ENCODE results near the gene CIBAR2. TPM values are rescaled to one million over a fixed set of nuclear protein-coding genes. Genes with fewer than 3 reads are reported as not detected.

Gene CIBAR2
- total and polyA plus RNA-seq, 9 donors = 0.18 to 13.0 (median 1.4) TPM; not detected in 3

DNA sequence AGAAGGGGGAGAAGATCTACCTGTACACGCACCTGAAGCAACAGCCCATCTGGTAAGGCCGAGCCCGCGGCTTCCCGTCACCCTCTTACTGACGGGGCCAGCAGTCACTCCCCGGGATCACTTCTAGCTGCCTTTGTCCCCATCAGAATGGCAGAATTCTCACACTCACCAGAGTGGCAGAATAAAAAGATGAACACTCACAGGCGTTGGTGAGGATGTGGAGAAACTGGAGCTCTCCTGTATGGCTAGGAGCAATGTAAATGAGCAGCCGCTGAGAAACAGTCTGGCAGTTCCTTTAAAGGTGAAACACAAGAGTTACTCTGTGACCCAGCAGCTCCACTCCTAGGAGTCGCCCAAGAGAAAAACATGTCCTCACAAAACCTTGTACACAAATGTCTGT is 33.3 kb downstream of the CIBAR2 start:
- 97 to 98% (median 98%) methylated on average over 10 of the region's 10 CpGs for WGBS, 3 donors
- H3K27me3 ChIP-seq = no peaks in the 10 kb centered on the region
- H3K27ac ChIP-seq = no peak overlapping the region
- intact Hi-C loops (cut with DNase I) = no loop called here
- no peaks in the 10 kb centered on the region for H3K9me3 ChIP-seq
- no peak for DNase-seq
- no peak overlapping the region for H3K4me3 ChIP-seq
- TF ChIP-seq POLR2A (IDR thresholded peaks at IDR 0.05) = no peak
- TF ChIP-seq, protein P1, sequence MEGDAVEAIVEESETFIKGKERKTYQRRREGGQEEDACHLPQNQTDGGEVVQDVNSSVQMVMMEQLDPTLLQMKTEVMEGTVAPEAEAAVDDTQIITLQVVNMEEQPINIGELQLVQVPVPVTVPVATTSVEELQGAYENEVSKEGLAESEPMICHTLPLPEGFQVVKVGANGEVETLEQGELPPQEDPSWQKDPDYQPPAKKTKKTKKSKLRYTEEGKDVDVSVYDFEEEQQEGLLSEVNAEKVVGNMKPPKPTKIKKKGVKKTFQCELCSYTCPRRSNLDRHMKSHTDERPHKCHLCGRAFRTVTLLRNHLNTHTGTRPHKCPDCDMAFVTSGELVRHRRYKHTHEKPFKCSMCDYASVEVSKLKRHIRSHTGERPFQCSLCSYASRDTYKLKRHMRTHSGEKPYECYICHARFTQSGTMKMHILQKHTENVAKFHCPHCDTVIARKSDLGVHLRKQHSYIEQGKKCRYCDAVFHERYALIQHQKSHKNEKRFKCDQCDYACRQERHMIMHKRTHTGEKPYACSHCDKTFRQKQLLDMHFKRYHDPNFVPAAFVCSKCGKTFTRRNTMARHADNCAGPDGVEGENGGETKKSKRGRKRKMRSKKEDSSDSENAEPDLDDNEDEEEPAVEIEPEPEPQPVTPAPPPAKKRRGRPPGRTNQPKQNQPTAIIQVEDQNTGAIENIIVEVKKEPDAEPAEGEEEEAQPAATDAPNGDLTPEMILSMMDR (IDR thresholded peaks at IDR 0.05) = no peak
- no peak for TF ChIP-seq EP300 (IDR thresholded peaks at IDR 0.05)
- no peaks in the 10 kb centered on the region for H3K4me1 ChIP-seq (ENCODE audit: insufficient read depth)
- no peaks in the 10 kb centered on the region for H3K36me3 ChIP-seq

DNA sequence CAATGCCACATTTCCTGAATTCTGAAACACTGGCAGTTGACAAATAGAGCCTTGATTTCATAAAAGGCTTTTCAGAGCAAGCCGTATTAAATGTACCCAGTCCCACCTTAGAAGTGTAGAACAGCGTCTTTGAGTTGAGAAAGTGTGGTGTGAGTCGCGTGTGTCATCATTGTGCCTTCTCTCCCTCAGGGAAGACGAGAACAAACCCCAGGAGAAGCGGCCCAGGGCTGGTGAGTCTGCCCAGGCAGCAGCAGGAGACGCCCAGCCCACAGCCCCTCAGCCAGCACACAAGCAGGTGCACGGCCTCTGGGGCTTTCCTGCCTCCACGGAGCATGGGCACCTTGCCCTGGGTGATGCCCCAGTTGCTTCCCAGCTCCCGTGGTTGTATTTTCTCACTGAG is 34.0 kb downstream of the CIBAR2 start:
- Histone ChIP-seq H3K27ac (no peak overlapping the region), H3K9me3 (no peaks in the 10 kb centered on the region), H3K27me3 (no peaks in the 10 kb centered on the region), H3K4me3 (no peak overlapping the region), H3K36me3 (no peaks in the 10 kb centered on the region), H3K4me1 (ENCODE audit: insufficient read depth) (no peaks in the 10 kb centered on the region)
- WGBS, 3 donors = 86 to 95% (median 93%) methylated on average over 10 of the region's 10 CpGs
- no peak for DNase-seq
- no peak for TF ChIP-seq EP300 (IDR thresholded peaks at IDR 0.05)
- intact Hi-C loops (cut with DNase I) = no loop called here

DNA sequence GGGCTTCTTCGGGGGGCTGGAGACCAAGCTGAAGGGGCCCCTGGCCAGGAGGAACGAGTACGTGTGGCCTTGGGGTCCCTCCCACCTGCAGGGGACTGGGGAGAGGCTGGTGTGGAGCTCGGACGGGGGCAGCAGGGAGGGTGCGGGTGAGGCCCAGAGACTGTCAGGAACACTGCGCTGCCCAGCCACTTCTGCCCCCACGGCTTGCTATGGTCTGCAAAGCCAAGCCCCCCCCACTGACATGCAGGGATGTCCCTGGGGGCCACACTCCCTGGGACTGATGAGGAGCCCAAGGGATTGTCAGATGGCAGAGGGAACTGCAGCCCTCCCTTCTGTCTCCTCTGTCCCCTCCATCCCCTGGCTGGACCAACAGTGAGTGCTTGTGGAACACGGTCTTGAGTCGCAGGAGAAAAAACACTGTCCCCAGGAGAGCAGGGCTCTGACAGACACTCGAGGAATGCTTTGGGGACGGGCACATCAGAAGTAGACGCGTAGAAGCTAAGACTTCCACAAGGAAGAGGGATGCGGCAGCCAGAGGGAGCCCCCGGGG is 34.6 kb downstream of the CIBAR2 start:
- WGBS, 3 donors = 88 to 91% (median 89%) methylated on average over 16 of the region's 16 CpGs
- no peaks in the 10 kb centered on the region for H3K27me3 ChIP-seq
- no peaks in the 10 kb centered on the region for H3K4me1 ChIP-seq (ENCODE audit: insufficient read depth)

DNA sequence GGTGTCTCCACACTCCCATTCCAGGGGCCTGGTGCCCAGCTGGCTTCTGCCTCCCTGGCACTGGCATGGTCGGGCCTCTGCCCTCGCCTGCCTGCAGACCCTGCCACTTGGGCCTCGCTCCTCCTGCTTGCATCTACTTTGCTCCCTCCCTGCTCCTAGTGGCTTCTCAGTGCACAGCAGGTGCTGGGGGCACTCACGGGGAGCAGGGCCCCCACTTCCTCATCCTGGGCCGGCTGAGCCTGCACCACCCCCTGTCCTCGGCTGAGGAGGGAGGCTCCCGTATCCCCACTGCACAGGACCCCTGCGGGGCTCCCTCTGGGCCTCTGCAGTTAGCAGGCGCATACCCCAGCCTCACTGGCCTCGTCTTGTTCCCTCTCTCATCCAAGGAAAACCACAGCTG is 35.2 kb downstream of the CIBAR2 start:
- 80 to 87% (median 81%) methylated on average over 9 to 10 of the region's 10 CpGs for WGBS, 3 donors
- no peaks in the 10 kb centered on the region for H3K36me3 ChIP-seq

More for the DNA sequence above, 34.6 kb downstream of the CIBAR2 start:
- Histone ChIP-seq H3K9me3 (no peaks in the 10 kb centered on the region), H3K27ac (no peak overlapping the region), H3K4me3 (no peak overlapping the region), H3K36me3 (no peaks in the 10 kb centered on the region)
- TF ChIP-seq POLR2A (IDR thresholded peaks at IDR 0.05) = no peak
- TF ChIP-seq, protein P1 (IDR thresholded peaks at IDR 0.05) = no peak
- no peak for TF ChIP-seq EP300 (IDR thresholded peaks at IDR 0.05)
- no peak for DNase-seq
- intact Hi-C loops (cut with DNase I) = no loop called here

More for the DNA sequence above, 35.2 kb downstream of the CIBAR2 start:
- intact Hi-C loops (cut with DNase I) = no loop called here
- Histone ChIP-seq H3K27me3 (no peaks in the 10 kb centered on the region), H3K27ac (no peak overlapping the region), H3K9me3 (no peaks in the 10 kb centered on the region), H3K4me3 (no peak overlapping the region), H3K4me1 (ENCODE audit: insufficient read depth) (no peaks in the 10 kb centered on the region)
- no peak for DNase-seq
- TF ChIP-seq, protein P1 (IDR thresholded peaks at IDR 0.05) = no peak
- TF ChIP-seq POLR2A (IDR thresholded peaks at IDR 0.05) = no peak
- no peak for TF ChIP-seq EP300 (IDR thresholded peaks at IDR 0.05)

All from ovary (tissue), 9 donors.